ENCODE measurements around the gene WDR7. TPM values are rescaled to one million over a fixed set of nuclear protein-coding genes. Genes with fewer than 3 reads are reported as not detected.

Gene WDR7
- total and polyA plus RNA-seq, 2 of the 4 experiments (the other 2 are of a cell fraction) = 3.7 to 23.3 TPM

GRCh38 chr18:56812674-56813073 lies 161.5 kb downstream of the WDR7 start:
- ChIA-PET CTCF (no interaction called here), POLR2A (ENCODE audit: unreplicated experiment) (no interaction called here)
- H3K4me1 ChIP-seq (ENCODE audit: control insufficient read depth, insufficient read depth, low read length) = no peaks in the 10 kb centered on the region
- H3K9ac ChIP-seq (ENCODE audit: low read depth, low read length) = no peak overlapping the region
- no peak overlapping the region for H2BK120ac ChIP-seq (ENCODE audit: low read depth, low read length)
- H4K8ac ChIP-seq (ENCODE audit: low read depth in 2 of 2, low read length in 2 of 2) = no peak overlapping the region
- H3K4me2 ChIP-seq (ENCODE audit: low read depth, low read length) = no peak overlapping the region
- H3K4me3 ChIP-seq (ENCODE audit: insufficient read depth, low read depth, low read length) = no peak overlapping the region
- H3K9me1 ChIP-seq (ENCODE audit: insufficient read depth, low read length) = no peaks in the 10 kb centered on the region
- in situ Hi-C loops (cut with MboI; ENCODE audit: low sequenced_read_pairs) = no loop called here
- H3K36me3 ChIP-seq (ENCODE audit: control insufficient read depth, insufficient read depth, low read length) = no peaks in the 10 kb centered on the region
- no peak for DNase-seq
- H3K4ac ChIP-seq (ENCODE audit: low read depth, low read length) = no peak overlapping the region
- H2AFZ ChIP-seq (replicated peaks; ENCODE audit: low read length, poor library complexity) = no peak overlapping the region
- no peak overlapping the region for H3K56ac ChIP-seq (ENCODE audit: extremely low read depth, insufficient read depth, low read length)
- H3K23ac ChIP-seq (ENCODE audit: low read depth, low read length) = no peak overlapping the region
- no peaks in the 10 kb centered on the region for H3K9me3 ChIP-seq (ENCODE audit: control insufficient read depth, insufficient read depth, low read length)
- no peak overlapping the region for H3K18ac ChIP-seq (ENCODE audit: low read depth, low read length)
- no CpG with 5 or more reads among the region's 5 CpGs for WGBS, 2 experiments (ENCODE audit: extremely low coverage in 2 of 2, insufficient read length in 1 of 2)
- H3K27me3 ChIP-seq (ENCODE audit: control insufficient read depth, insufficient read depth, low read length) = no peaks in the 10 kb centered on the region
- H2BK15ac ChIP-seq (ENCODE audit: low read depth, low read length) = no peak overlapping the region
- dilution Hi-C loops (cut with HindIII; ENCODE audit: low sequenced_read_pairs, unreplicated experiment) = no loop called here
- no peak overlapping the region for H2AK5ac ChIP-seq (ENCODE audit: low read depth, low read length)
- no peaks in the 10 kb centered on the region for H4K20me1 ChIP-seq (ENCODE audit: insufficient read depth, low read length)
- H2BK5ac ChIP-seq (ENCODE audit: low read depth, low read length, poor library complexity, severe bottlenecking) = no peak overlapping the region
- intact Hi-C loops (cut with micrococcal nuclease) = loop anchor here (5.0 kb wide), 1 partner anchor 50 kb away; no protein-coding TSS in a partner anchor
- TF ChIP-seq RAD21 (IDR thresholded peaks at IDR 0.05; ENCODE audit: low read length) = no peak
- TF ChIP-seq SMC3 (IDR thresholded peaks at IDR 0.05; ENCODE audit: low read depth, low read length) = no peak
- no peak for TF ChIP-seq USF2 (IDR thresholded peaks at IDR 0.05; ENCODE audit: low read depth, low read length)
- no peak for TF ChIP-seq CHD1 (IDR thresholded peaks at IDR 0.05; ENCODE audit: low read depth, low read length)
- no peak for TF ChIP-seq FOS (IDR thresholded peaks at IDR 0.05; ENCODE audit: low read depth, low read length)
- no peak for TF ChIP-seq MAZ (IDR thresholded peaks at IDR 0.05; ENCODE audit: borderline replicate concordance, low read depth, low read length)
- TF ChIP-seq CEBPB (IDR thresholded peaks at IDR 0.05; ENCODE audit: low read depth, low read length) = no peak
- no peaks in the 10 kb centered on the region for H3K79me1 ChIP-seq (ENCODE audit: low read depth in 1 of 2, low read length in 2 of 2)
- H4K5ac ChIP-seq (ENCODE audit: low read depth, low read length) = no peak overlapping the region
- H4K91ac ChIP-seq (ENCODE audit: insufficient read depth, low read depth, low read length) = no peak overlapping the region
- H2BK20ac ChIP-seq (ENCODE audit: low read depth, low read length) = no peak overlapping the region
- no TSS peak for BruUV-seq (replicated peaks)
- H3K14ac ChIP-seq (replicated peaks; ENCODE audit: low read depth, low read length) = no peak overlapping the region
- ATAC-seq (ENCODE audit: low read depth) = no peak
- no peak overlapping the region for H2AK9ac ChIP-seq (replicated peaks; ENCODE audit: low read depth, low read length, poor library complexity)
- no peak overlapping the region for H3K27ac ChIP-seq (ENCODE audit: insufficient read depth, low read length)
